HCT116 (cell line): ENCODE measurements around the gene ERP29. TPM values are rescaled to one million over a fixed set of nuclear protein-coding genes. Genes with fewer than 3 reads are reported as not detected.

Experiments used
- ATAC-seq: fragments of 200-7000 bp; cut with Tn5 transposase; 2 replicates; pipeline ENCODE4 v1.9.1; 2020; ENCODE audit warnings: mild to moderate bottlenecking, moderate library complexity
- BruUV-seq: library from RNA; stranded (reverse); fragments of 400-500 nt; replicated peaks from 2 replicates; lab custom pipeline; 2021; lab: Mats Ljungman, UMichigan
- CTCF ChIA-PET: fragments of 300-600 bp; sonication (Branson Sonifier 250); formaldehyde crosslinking; loops from one replicate; lab custom pipeline; 2021; ENCODE audit warnings: antibody characterized with exemption; lab: Charles Lee
- POLR2A ChIA-PET: fragments of 300-600, 350-600 bp; sonication (Branson Sonifier 250); formaldehyde crosslinking; loops from one replicate; lab custom pipeline; 2021; ENCODE audit warnings: antibody characterized with exemption; lab: Charles Lee
- RAD21 ChIA-PET, 2 experiments: fragments of 300-600 bp; sonication (Branson Sonifier 250); formaldehyde crosslinking; loops; one replicate each; lab custom pipeline; 2023; ENCODE audit warnings: low total read pairs in 2 of 2; ENCODE audit not compliant: uncharacterized antibody in 2 of 2, unreplicated experiment in 2 of 2, low non-redundant PET in 1 of 2; lab: Charles Lee
- DNase-seq: peaks from one replicate; pipeline ENCODE4 v3.0.0-alpha.2; 2010; ENCODE audit warnings: low read depth, low spot score
- H2AFZ ChIP-seq: fragments of 200-600 bp; shearing (Covaris generic), sonication (generic); 2 replicates; pipeline ENCODE4 v1.6.1; 2017; ENCODE audit warnings: low read depth, mixed run types, mixed read lengths, antibody characterized with exemption, low read length; ENCODE audit not compliant: poor library complexity, severe bottlenecking
- H3K27ac ChIP-seq: 2 replicates; pipeline ENCODE4 v1.5.1; 2012; ENCODE audit warnings: low read depth, low read length
- H3K27me3 ChIP-seq: fragments of 200-600 bp; sonication (generic); 2 replicates; pipeline ENCODE4 v1.6.1; 2016; ENCODE audit warnings: mixed run types, low read length, mixed read lengths; ENCODE audit not compliant: insufficient read depth
- H3K36me3 ChIP-seq, 2 experiments: fragments of 200-500 bp in 1 of 2; fragments of 200-600 bp in 1 of 2; sonication (Bioruptor generic) in 1 of 2; sonication (generic) in 1 of 2; 2 replicates each; pipeline versions ENCODE4 v1.5.1 to v1.6.1; 2014 to 2016; ENCODE audit warnings: low read length in 2 of 2, inconsistent platforms in 1 of 2, mixed read lengths in 1 of 2, mixed run types in 1 of 2; ENCODE audit not compliant: insufficient read depth in 2 of 2, control insufficient read depth in 1 of 2
- H3K4me1 ChIP-seq, 2 experiments: fragments of 200-600 bp in 1 of 2; sonication (generic) in 1 of 2; 2 replicates each; pipeline versions ENCODE4 v1.5.1 to v1.6.1; 2012 to 2017; ENCODE audit warnings: low read length in 2 of 2, inconsistent platforms in 1 of 2, mild to moderate bottlenecking in 1 of 2, mixed read lengths in 1 of 2, mixed run types in 1 of 2, moderate library complexity in 1 of 2; ENCODE audit not compliant: insufficient read depth in 2 of 2, control insufficient read depth in 1 of 2
- H3K4me2 ChIP-seq: fragments of 200-600 bp; sonication (generic); 2 replicates; pipeline ENCODE4 v1.6.1; 2017; ENCODE audit warnings: mixed run types, low read length, mixed read lengths
- H3K4me3 ChIP-seq, 2 experiments: fragments of 200-600 bp in 1 of 2; sonication (generic) in 1 of 2; replicated peaks in 1 of 2; 2 replicates each; pipeline ENCODE4 v1.5.1; 2011 to 2016; ENCODE audit warnings: low read length in 2 of 2, control low read depth in 1 of 2, low read depth in 1 of 2, mild to moderate bottlenecking in 1 of 2, mixed read lengths in 1 of 2, mixed run types in 1 of 2
- H3K79me2 ChIP-seq: fragments of 200-600 bp; sonication (generic); 2 replicates; pipeline ENCODE4 v1.6.1; 2017; ENCODE audit warnings: mild to moderate bottlenecking, mixed run types, low read length, moderate library complexity, mixed read lengths; ENCODE audit not compliant: insufficient read depth
- H3K9ac ChIP-seq: fragments of 200-600 bp; sonication (generic); 2 replicates; pipeline ENCODE4 v1.6.1; 2016; ENCODE audit warnings: low read length, mixed read lengths
- H3K9me2 ChIP-seq: fragments of 200-600 bp; sonication (generic), shearing (Covaris generic); 2 replicates; pipeline ENCODE4 v1.6.1; 2017; ENCODE audit warnings: mixed run types, mild to moderate bottlenecking, moderate library complexity; ENCODE audit not compliant: insufficient read depth
- H3K9me3 ChIP-seq, 2 experiments: fragments of 200-500 bp in 1 of 2; fragments of 200-600 bp in 1 of 2; sonication (Bioruptor generic) in 1 of 2; sonication (generic) in 1 of 2; 2 replicates each; pipeline ENCODE4 v1.6.1; 2014 to 2017; ENCODE audit warnings: low read length in 2 of 2, mixed read lengths in 2 of 2, inconsistent platforms in 1 of 2, low read depth in 1 of 2, mild to moderate bottlenecking in 1 of 2, mixed run types in 1 of 2, moderate library complexity in 1 of 2; ENCODE audit not compliant: control insufficient read depth in 1 of 2, insufficient read depth in 1 of 2
- H4K20me1 ChIP-seq: fragments of 200-600 bp; sonication (generic), shearing (Covaris generic); 2 replicates; pipeline ENCODE4 v1.6.1; 2017; ENCODE audit warnings: mixed run types, mild to moderate bottlenecking, moderate library complexity; ENCODE audit not compliant: insufficient read depth
- CBX3 ChIP-seq: IDR thresholded peaks from 2 replicates; pipeline ENCODE4 v1.6.1; 2012; ENCODE audit warnings: low read depth
- EZH2phosphoT487 ChIP-seq: fragments of 200-600 bp; IDR thresholded peaks from 2 replicates; pipeline ENCODE4 v1.6.1; 2018; ENCODE audit warnings: antibody characterized with exemption, borderline replicate concordance
- JUND ChIP-seq: IDR thresholded peaks from 2 replicates; pipeline ENCODE4 v1.6.1; 2012
- POLR2A ChIP-seq: IDR thresholded peaks from 2 replicates; pipeline ENCODE4 v1.7.0; 2011; ENCODE audit warnings: borderline replicate concordance; ENCODE audit not compliant: insufficient read depth, insufficient read length; ENCODE audit errors: extremely low read depth
- RAD21 ChIP-seq: IDR thresholded peaks from 2 replicates; pipeline ENCODE4 v1.6.1; 2012; ENCODE audit warnings: low read depth, mild to moderate bottlenecking
- SIN3A ChIP-seq: IDR thresholded peaks from 2 replicates; pipeline ENCODE4 v1.6.1; 2012; ENCODE audit warnings: low read depth
- SP1 ChIP-seq: IDR thresholded peaks from 2 replicates; pipeline ENCODE4 v1.6.1; 2012; ENCODE audit warnings: low read depth
- TCF7L2 ChIP-seq: IDR thresholded peaks from 2 replicates; pipeline ENCODE4 v1.7.0; 2011; ENCODE audit warnings: borderline replicate concordance, inconsistent platforms; ENCODE audit not compliant: insufficient read depth, insufficient read length; ENCODE audit errors: extremely low read depth
- ZFX ChIP-seq: fragments of 450-650 bp; IDR thresholded peaks from 2 replicates; pipeline ENCODE4 v1.6.1; 2017
- intact Hi-C: fragments of 100-400 bp; cut with micrococcal nuclease; formaldehyde crosslinking; loops from 2 replicates; pipeline ENCODE4 v1.10.0; 2022
- microRNA-seq: library from miRNA; unstranded; fragments of <30 nt; microRNA quantifications from one replicate; pipeline ENCODE4, GENCODE V29; 2016; ENCODE audit warnings: borderline number of aligned reads
- total RNA-seq: library from RNA; stranded (reverse); gene quantifications from one replicate; pipeline ENCODE4 v1.2.1, GENCODE V29; 2021; ENCODE audit not compliant: unreplicated experiment
- TF ChIP-seq, protein P1 (sequence below): IDR thresholded peaks from 2 replicates; pipeline ENCODE4 v1.6.1; 2012
- TF ChIP-seq, protein P2 (sequence below), 3 experiments: fragments of 200-600 bp in 1 of 3; sonication (generic) in 1 of 3; IDR thresholded peaks in 2 of 3; conservative IDR thresholded peaks in 1 of 3; 2 replicates each; pipeline ENCODE4 v1.5.1; 2012 to 2017; ENCODE audit warnings: low read depth in 2 of 3, low read length in 2 of 3, antibody characterized with exemption in 1 of 3, borderline replicate concordance in 1 of 3, control low read depth in 1 of 3, mild to moderate bottlenecking in 1 of 3, mixed read lengths in 1 of 3, mixed run types in 1 of 3, moderate library complexity in 1 of 3; ENCODE audit not compliant: insufficient read depth in 1 of 3
- TF ChIP-seq, protein P3 (sequence below): IDR thresholded peaks from 2 replicates; pipeline ENCODE4 v1.6.1; 2012; ENCODE audit warnings: low read depth

ERP29 gene
- total RNA-seq, 1 experiment from 2014 or later = 130 TPM

DNA sequence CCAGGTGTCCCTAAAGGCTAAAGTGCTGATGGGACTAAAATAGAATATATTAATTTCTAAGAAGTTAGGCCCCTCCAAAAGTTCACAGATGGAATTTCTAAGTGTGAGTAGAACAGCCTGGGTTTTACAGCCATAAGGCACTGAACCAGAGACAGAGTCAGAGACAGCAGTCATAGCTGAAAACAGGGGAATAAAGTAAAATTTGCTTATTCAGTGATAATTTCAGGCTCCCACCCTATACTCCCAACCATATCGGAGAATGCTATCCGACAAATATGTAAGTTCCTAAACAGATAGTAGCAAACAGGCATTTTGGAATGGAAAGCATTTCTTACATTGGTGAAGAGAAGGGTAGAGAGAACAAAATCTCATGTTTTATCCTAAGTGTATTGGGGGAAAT lies 50.0 kb downstream of the ERP29 start (continued):
- TF ChIP-seq SIN3A (no peak), POLR2A (no peak), CBX3 (no peak)

DNA sequence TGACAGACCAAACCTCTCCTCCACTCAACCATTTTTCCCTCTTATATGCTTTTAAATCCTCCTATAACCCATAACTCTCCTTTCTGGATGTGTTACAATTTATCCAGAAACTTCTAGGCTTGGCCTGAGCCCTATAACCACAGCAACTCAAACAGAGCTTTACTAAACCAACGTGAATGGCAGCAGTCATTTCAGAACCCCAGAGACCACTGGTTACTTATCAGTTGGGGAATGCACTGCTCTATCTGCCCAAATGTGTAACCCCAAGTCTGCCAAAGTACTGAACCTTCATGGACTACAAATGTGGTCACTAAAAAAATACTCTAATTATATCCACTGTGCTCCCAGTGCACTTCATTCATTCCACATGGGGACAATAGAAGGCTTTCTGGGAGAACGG lies 53.3 kb downstream of the ERP29 start:
- Histone ChIP-seq H3K4me1 (no peaks in the 10 kb centered on the region), H3K9me2 (no peaks in the 10 kb centered on the region), H3K9me3 (no peaks in the 10 kb centered on the region), H3K36me3 (peaks cover 41 to 65% of the 10 kb centered on the region in 2 experiments), H3K79me2 (peaks cover 38% of the 10 kb centered on the region), H3K27me3 (no peaks in the 10 kb centered on the region), H3K27ac (no peak overlapping the region), H2AFZ (no peak overlapping the region), H4K20me1 (no peaks in the 10 kb centered on the region), H3K9ac (no peak overlapping the region), H3K4me3 (no peak overlapping the region), H3K4me2 (no peak overlapping the region)
- TF ChIP-seq RAD21 = no peak
- TF ChIP-seq, protein P1, sequence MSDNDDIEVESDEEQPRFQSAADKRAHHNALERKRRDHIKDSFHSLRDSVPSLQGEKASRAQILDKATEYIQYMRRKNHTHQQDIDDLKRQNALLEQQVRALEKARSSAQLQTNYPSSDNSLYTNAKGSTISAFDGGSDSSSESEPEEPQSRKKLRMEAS = no peak
- no peak for TF ChIP-seq SP1
- TF ChIP-seq, protein P2, sequence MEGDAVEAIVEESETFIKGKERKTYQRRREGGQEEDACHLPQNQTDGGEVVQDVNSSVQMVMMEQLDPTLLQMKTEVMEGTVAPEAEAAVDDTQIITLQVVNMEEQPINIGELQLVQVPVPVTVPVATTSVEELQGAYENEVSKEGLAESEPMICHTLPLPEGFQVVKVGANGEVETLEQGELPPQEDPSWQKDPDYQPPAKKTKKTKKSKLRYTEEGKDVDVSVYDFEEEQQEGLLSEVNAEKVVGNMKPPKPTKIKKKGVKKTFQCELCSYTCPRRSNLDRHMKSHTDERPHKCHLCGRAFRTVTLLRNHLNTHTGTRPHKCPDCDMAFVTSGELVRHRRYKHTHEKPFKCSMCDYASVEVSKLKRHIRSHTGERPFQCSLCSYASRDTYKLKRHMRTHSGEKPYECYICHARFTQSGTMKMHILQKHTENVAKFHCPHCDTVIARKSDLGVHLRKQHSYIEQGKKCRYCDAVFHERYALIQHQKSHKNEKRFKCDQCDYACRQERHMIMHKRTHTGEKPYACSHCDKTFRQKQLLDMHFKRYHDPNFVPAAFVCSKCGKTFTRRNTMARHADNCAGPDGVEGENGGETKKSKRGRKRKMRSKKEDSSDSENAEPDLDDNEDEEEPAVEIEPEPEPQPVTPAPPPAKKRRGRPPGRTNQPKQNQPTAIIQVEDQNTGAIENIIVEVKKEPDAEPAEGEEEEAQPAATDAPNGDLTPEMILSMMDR (IDR thresholded peaks at IDR 0.05 in 2 of 3, conservative IDR thresholded peaks at IDR 0.05 in 1 of 3; ENCODE audit: borderline replicate concordance in 1 of 3, insufficient read depth in 1 of 3, low read depth in 2 of 3, low read length in 2 of 3) = no peak
- no peak for TF ChIP-seq EZH2phosphoT487
- no peak for TF ChIP-seq JUND
- TF ChIP-seq, protein P3, sequence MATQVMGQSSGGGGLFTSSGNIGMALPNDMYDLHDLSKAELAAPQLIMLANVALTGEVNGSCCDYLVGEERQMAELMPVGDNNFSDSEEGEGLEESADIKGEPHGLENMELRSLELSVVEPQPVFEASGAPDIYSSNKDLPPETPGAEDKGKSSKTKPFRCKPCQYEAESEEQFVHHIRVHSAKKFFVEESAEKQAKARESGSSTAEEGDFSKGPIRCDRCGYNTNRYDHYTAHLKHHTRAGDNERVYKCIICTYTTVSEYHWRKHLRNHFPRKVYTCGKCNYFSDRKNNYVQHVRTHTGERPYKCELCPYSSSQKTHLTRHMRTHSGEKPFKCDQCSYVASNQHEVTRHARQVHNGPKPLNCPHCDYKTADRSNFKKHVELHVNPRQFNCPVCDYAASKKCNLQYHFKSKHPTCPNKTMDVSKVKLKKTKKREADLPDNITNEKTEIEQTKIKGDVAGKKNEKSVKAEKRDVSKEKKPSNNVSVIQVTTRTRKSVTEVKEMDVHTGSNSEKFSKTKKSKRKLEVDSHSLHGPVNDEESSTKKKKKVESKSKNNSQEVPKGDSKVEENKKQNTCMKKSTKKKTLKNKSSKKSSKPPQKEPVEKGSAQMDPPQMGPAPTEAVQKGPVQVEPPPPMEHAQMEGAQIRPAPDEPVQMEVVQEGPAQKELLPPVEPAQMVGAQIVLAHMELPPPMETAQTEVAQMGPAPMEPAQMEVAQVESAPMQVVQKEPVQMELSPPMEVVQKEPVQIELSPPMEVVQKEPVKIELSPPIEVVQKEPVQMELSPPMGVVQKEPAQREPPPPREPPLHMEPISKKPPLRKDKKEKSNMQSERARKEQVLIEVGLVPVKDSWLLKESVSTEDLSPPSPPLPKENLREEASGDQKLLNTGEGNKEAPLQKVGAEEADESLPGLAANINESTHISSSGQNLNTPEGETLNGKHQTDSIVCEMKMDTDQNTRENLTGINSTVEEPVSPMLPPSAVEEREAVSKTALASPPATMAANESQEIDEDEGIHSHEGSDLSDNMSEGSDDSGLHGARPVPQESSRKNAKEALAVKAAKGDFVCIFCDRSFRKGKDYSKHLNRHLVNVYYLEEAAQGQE = no peak
- no peak for TF ChIP-seq CBX3
- no peak for TF ChIP-seq ZFX
- TF ChIP-seq TCF7L2 = no peak
- intact Hi-C loops = no loop called here
- ChIA-PET POLR2A (no interaction called here), RAD21 (no interaction called here), CTCF (interaction anchor here (1.1 kb wide), 1 partner anchor 11 kb away, joined by 3 read pairs; no protein-coding TSS in a partner anchor)
- DNase-seq (no peak), ATAC-seq (no peak)
- TSS peak; percentile 15 for BruUV-seq

Small RNA genes lying within 50 kb of the gene (microRNA-seq; reads per million reads assigned to microRNA genes)
- 2.4 reads per million for gene MIR3657

Other genes with a start within 250 kb of the ERP29 start
- gene ALDH2, start 246.5 kb upstream of the ERP29 start, total RNA-seq = 32.9 TPM
- gene MAPKAPK5, start 171.2 kb upstream of the ERP29 start, total RNA-seq = 57.9 TPM
- 6.8 TPM for gene TMEM116, start 261 bp upstream of the ERP29 start, total RNA-seq
- 56.6 TPM for gene NAA25, start 95.4 kb downstream of the ERP29 start, total RNA-seq
- 25.5 TPM for gene TRAFD1, start 112.1 kb downstream of the ERP29 start, total RNA-seq